GM12878 (cell line): ENCODE results near the gene PIP4K2A. TPM values are rescaled to one million over a fixed set of nuclear protein-coding genes. Genes with fewer than 3 reads are reported as not detected.

Experiments used
- ATAC-seq: fragments of 200-7000 bp; cut with Tn5 transposase; 3 replicates; pipeline ENCODE4 v1.9.1; 2020; ENCODE audit warnings: mild to moderate bottlenecking, moderate library complexity
- BruUV-seq: library from RNA; stranded (reverse); fragments of 400-500 nt; replicated peaks from 2 replicates; lab custom pipeline; 2021; lab: Mats Ljungman, UMichigan
- CTCF ChIA-PET: fragments of 300-600 bp; sonication (Branson Sonifier 250); formaldehyde crosslinking; extraction: SDS; loops from one replicate; lab custom pipeline; 2021; ENCODE audit warnings: inconsistent platforms; lab: Yijun Ruan, JAX
- POLR2A ChIA-PET: fragments of 350-600 bp; formaldehyde crosslinking; extraction: SDS; loops from one replicate; lab custom pipeline; 2021; ENCODE audit warnings: inconsistent platforms; lab: Charles Lee
- RAD21 ChIA-PET: fragments of 300-600 bp; sonication (Branson Sonifier 250); formaldehyde crosslinking; loops from one replicate; lab custom pipeline; 2023; ENCODE audit warnings: antibody characterized with exemption; ENCODE audit not compliant: unreplicated experiment; lab: Charles Lee
- SMC1A ChIA-PET: fragments of 300-600 bp; sonication (Branson Sonifier 250); formaldehyde crosslinking; loops from one replicate; lab custom pipeline; 2023; ENCODE audit not compliant: unreplicated experiment, uncharacterized antibody; lab: Charles Lee
- DNase-seq: peaks from one replicate; pipeline ENCODE4 v3.0.0-alpha.2; 2011; ENCODE audit warnings: low read depth, low spot score
- FAIRE-seq: peaks from 3 replicates; lab custom pipeline; 2011; peaks lifted over from hg19 to GRCh38; lab: Jason Lieb, UNC
- H2AFZ ChIP-seq: 2 replicates; pipeline ENCODE4 v1.6.0; 2011; ENCODE audit warnings: low read depth, low read length, control low read depth; ENCODE audit not compliant: control insufficient read depth
- H3K27ac ChIP-seq: 2 replicates; pipeline ENCODE4 v1.5.1; 2011; ENCODE audit warnings: control low read depth; ENCODE audit not compliant: control insufficient read depth, insufficient read depth
- H3K27me3 ChIP-seq, 2 experiments: replicated peaks in 1 of 2; 2 replicates each; pipeline versions ENCODE4 v1.6.0 to v1.6.1; 2011; ENCODE audit warnings: low read length in 1 of 2; ENCODE audit not compliant: control insufficient read depth in 2 of 2, insufficient read depth in 2 of 2
- H3K36me3 ChIP-seq, 2 experiments: 2 replicates each; pipeline ENCODE4 v1.5.1; 2011; ENCODE audit warnings: low read length in 1 of 2; ENCODE audit not compliant: control insufficient read depth in 2 of 2, insufficient read depth in 2 of 2
- H3K4me1 ChIP-seq: 2 replicates; pipeline ENCODE4 v1.6.1; 2011; ENCODE audit warnings: mild to moderate bottlenecking, low read length, moderate library complexity, mixed read lengths; ENCODE audit not compliant: control insufficient read depth, insufficient read depth
- H3K4me2 ChIP-seq: 2 replicates; pipeline ENCODE4 v1.6.0; 2011; ENCODE audit warnings: control low read depth; ENCODE audit not compliant: control insufficient read depth, insufficient read depth
- H3K4me3 ChIP-seq: fragments of 200-600 bp; sonication (generic); 2 replicates; pipeline ENCODE4 v1.5.1; 2016
- H3K79me2 ChIP-seq: 2 replicates; pipeline ENCODE4 v1.6.0; 2011; ENCODE audit warnings: low read length; ENCODE audit not compliant: control insufficient read depth, insufficient read depth
- H3K9ac ChIP-seq: 2 replicates; pipeline ENCODE4 v1.8.0; 2011; ENCODE audit warnings: low read length, control low read depth, mixed read lengths; ENCODE audit not compliant: control insufficient read depth, insufficient read depth
- H3K9me3 ChIP-seq: replicated peaks from 3 replicates; pipeline ENCODE4 v1.5.1; 2011; ENCODE audit warnings: mild to moderate bottlenecking, low read length; ENCODE audit not compliant: control insufficient read depth, insufficient read depth
- H4K20me1 ChIP-seq: 2 replicates; pipeline ENCODE4 v1.6.0; 2011; ENCODE audit not compliant: control insufficient read depth, insufficient read depth
- ASH2L ChIP-seq: fragments of 300-600, 200-600 bp; sonication (generic); IDR thresholded peaks from 2 replicates; pipeline ENCODE4 v1.6.1; 2017; ENCODE audit warnings: low read depth, mild to moderate bottlenecking, borderline replicate concordance
- NFYA ChIP-seq: IDR thresholded peaks from 2 replicates; pipeline ENCODE4 v1.6.1; 2011; ENCODE audit warnings: low read depth, mild to moderate bottlenecking, low read length, improper control_type of control experiment, borderline replicate concordance
- NRF1 ChIP-seq: conservative IDR thresholded peaks from 2 replicates; pipeline ENCODE4 v1.6.1; 2011; ENCODE audit warnings: mild to moderate bottlenecking, low read depth, low read length, improper control_type of control experiment
- RAD51 ChIP-seq: fragments of 450-650 bp; IDR thresholded peaks from 2 replicates; pipeline ENCODE4 v1.6.1; 2016; ENCODE audit warnings: moderate library complexity, mild to moderate bottlenecking, inconsistent platforms
- SMARCA5 ChIP-seq: fragments of 450-650 bp; IDR thresholded peaks from 2 replicates; pipeline ENCODE4 v1.6.1; 2017; ENCODE audit warnings: mild to moderate bottlenecking
- SREBF2 ChIP-seq: IDR thresholded peaks from 2 replicates; pipeline ENCODE4 v1.6.1; 2012; ENCODE audit warnings: mild to moderate bottlenecking, low read length
- WGBS: methylation state at CpG from one replicate; pipeline ENCODE4 v1.1.6; 2016; ENCODE audit warnings: low lambda C conversion rate; ENCODE audit not compliant: insufficient replicate concordance, insufficient coverage; ENCODE audit errors: missing lambda C conversion rate; 5-methylcytosine and 5-hydroxymethylcytosine counted together
- in situ Hi-C: fragments of 300-500 bp; cut with MboI; formaldehyde crosslinking; loops from 9 replicates; pipeline ENCODE4 v1.14.3; 2018; ENCODE audit warnings: mixed read lengths
- intact Hi-C: fragments of 100-400 bp; cut with micrococcal nuclease; formaldehyde crosslinking; loops from one replicate; pipeline ENCODE4 v1.14.2; 2022; ENCODE audit not compliant: unreplicated experiment
- polyA plus RNA-seq, 11 experiments: library from polyadenylated mRNA; depleted of rRNA in 4 of 11; unstranded in 6 of 11; stranded (reverse) in 5 of 11; fragments of >200 nt; fragmentation: Nextera tagmentation in 4 of 11; fragmentation: Illumina TruSeq in 1 of 11; extraction: Ambion mirVana in 4 of 11; extraction: Trizol in 1 of 11; gene quantifications; 1 replicate in 1 of 11; 2 replicates in 10 of 11; pipeline versions ENCODE4 v1.2.1 to v1.2.3, GENCODE V29; 2011 to 2016; ENCODE audit warnings: inconsistent platforms in 2 of 11, missing spikeins in 2 of 11, low read depth in 1 of 11
- total RNA-seq, 4 experiments: library from RNA; depleted of rRNA in 3 of 4; stranded (reverse); fragments of >200 nt in 3 of 4; fragmentation: Illumina TruSeq in 1 of 4; extraction: Trizol in 1 of 4; gene quantifications; 2 replicates each; pipeline versions ENCODE4 v1.2.1 to v1.2.3, GENCODE V29; 2013 to 2021

Gene PIP4K2A
- total and polyA plus RNA-seq, 10 of the 15 experiments (the other 5 are each of a cell fraction or from before 2014, with no cell fraction given), result 54.3 to 139 (median 84.4) TPM

- BruUV-seq, result no TSS peak
- intact Hi-C loops, result loop anchor here (5.0 kb wide), 1 partner anchor 434 kb away; no protein-coding TSS in a partner anchor
Measured at GRCh38 chr10:22553452-22553995, 160.9 kb downstream of the PIP4K2A start.

DNA sequence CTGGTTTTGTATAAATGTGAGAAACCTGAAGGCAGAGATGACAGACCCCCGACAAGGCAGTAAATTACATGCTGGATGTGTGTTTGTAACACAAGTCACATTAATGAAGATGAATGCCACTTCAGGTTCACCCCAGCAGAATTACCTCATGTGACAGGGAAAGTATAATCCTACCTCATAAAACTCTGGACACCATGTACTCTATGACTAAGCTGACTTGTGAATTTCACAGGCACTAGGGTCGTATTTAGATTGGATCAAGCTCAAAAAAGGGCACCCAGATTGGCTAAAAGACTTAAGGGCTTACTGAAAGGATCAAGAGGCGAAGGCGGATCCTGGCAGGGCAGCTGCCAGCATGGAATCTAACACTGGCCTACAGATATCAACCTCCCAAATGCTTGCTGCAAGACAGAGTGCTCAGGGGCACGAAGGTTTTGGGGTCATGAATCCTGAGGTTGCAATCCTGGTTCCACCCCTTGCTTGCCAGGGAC, 161.4 kb downstream of the PIP4K2A start:
- Histone ChIP-seq H3K4me3 (no peak overlapping the region), H3K4me1 (no peaks in the 10 kb centered on the region), H3K4me2 (no peak overlapping the region)
- ATAC-seq, result no peak
- RAD21 ChIA-PET, result no interaction called here
- no peak for TF ChIP-seq NFYA
- no peak for TF ChIP-seq RAD51
- no peak for TF ChIP-seq SREBF2
- TF ChIP-seq, all 136 proteins: peak for 0
- Histone ChIP-seq H3K9ac (no peak overlapping the region), H3K27me3 (no peaks in the 10 kb centered on the region), H3K27ac (no peak overlapping the region), H3K9me3 (no peaks in the 10 kb centered on the region), H4K20me1 (no peaks in the 10 kb centered on the region; the same call in 1 of the 2 replicates), H2AFZ (no peak overlapping the region), H3K79me2 (no peaks in the 10 kb centered on the region), H3K36me3 (peaks cover 12 to 22% of the 10 kb centered on the region in 2 experiments)
- BruUV-seq, result no TSS peak
- no peak for FAIRE-seq
- in situ Hi-C loops, result no loop called here
- ChIA-PET POLR2A (no interaction called here), SMC1A (no interaction called here), CTCF (interaction anchor here (1.2 kb wide), 1 partner anchor 21 kb away, joined by 3 read pairs; no protein-coding TSS in a partner anchor)
- WGBS, result over 99% methylated on average over 5 of the region's 5 CpGs
- DNase-seq, result no peak
- intact Hi-C loops, result loop anchor here (5.0 kb wide), 1 partner anchor 434 kb away; no protein-coding TSS in a partner anchor

More at GRCh38 chr10:22553452-22553995, 160.9 kb downstream of the PIP4K2A start:
- no peaks in the 10 kb centered on the region for H3K79me2 ChIP-seq
- no peak for TF ChIP-seq ASH2L
- no peak for TF ChIP-seq NRF1
- TF ChIP-seq SMARCA5, result no peak
- ChIA-PET RAD21 (no interaction called here), POLR2A (no interaction called here), CTCF (interaction anchor here (1.2 kb wide), 2 partner anchors 21 to 557 kb away, joined by 3 read pairs; no protein-coding TSS in a partner anchor), SMC1A (interaction anchor here (1.4 kb wide), 1 partner anchor 70 kb away, joined by 5 read pairs; no protein-coding TSS in a partner anchor)
- H3K4me1 ChIP-seq, result no peaks in the 10 kb centered on the region
- no peak overlapping the region for H3K9ac ChIP-seq
- H3K4me2 ChIP-seq, result no peak overlapping the region
- H3K4me3 ChIP-seq, result no peak overlapping the region
- H3K36me3 ChIP-seq, result peaks cover 12 to 20% of the 10 kb centered on the region in 2 experiments
- no peak for ATAC-seq
- WGBS, result 99% methylated on average over 7 of the region's 7 CpGs
- in situ Hi-C loops, result no loop called here
- FAIRE-seq, result no peak
- no peaks in the 10 kb centered on the region; the same call in 1 of the 2 replicates for H4K20me1 ChIP-seq
- DNase-seq, result no peak
- H3K9me3 ChIP-seq, result no peaks in the 10 kb centered on the region
- no peaks in the 10 kb centered on the region for H3K27me3 ChIP-seq
- no peak overlapping the region for H2AFZ ChIP-seq
- no peak overlapping the region for H3K27ac ChIP-seq
